A673 (cell line): ENCODE results near the gene PHACTR3. TPM values are rescaled to one million over a fixed set of nuclear protein-coding genes. Genes with fewer than 3 reads are reported as not detected.

Experiments used
- BruUV-seq: library from RNA; stranded (reverse); fragments of 400-500 nt; replicated peaks from 2 replicates; lab custom pipeline; 2021; lab: Mats Ljungman, UMichigan
- CTCF ChIA-PET: fragments of 300-600 bp; sonication (Branson Sonifier 250); formaldehyde crosslinking; loops from one replicate; lab custom pipeline; 2022; ENCODE audit warnings: antibody characterized with exemption; lab: Charles Lee
- POLR2A ChIA-PET: fragments of 300-600 bp; sonication (Branson Sonifier 250); formaldehyde crosslinking; loops from one replicate; lab custom pipeline; 2022; ENCODE audit warnings: antibody characterized with exemption; ENCODE audit not compliant: low non-redundant PET; lab: Charles Lee
- DNase-seq: peaks from one replicate; pipeline ENCODE4 v3.0.0-alpha.2; 2015; ENCODE audit warnings: low spot score
- H3K27ac ChIP-seq: fragments of 200-600 bp; sonication (generic); 2 replicates; pipeline ENCODE4 v1.5.1; 2016; ENCODE audit warnings: mixed run types, low read depth, mild to moderate bottlenecking, mixed read lengths, antibody characterized with exemption, low read length; ENCODE audit not compliant: poor library complexity, severe bottlenecking
- H3K27me3 ChIP-seq: fragments of 200-600 bp; sonication (generic); replicated peaks from 2 replicates; pipeline ENCODE4 v1.6.1; 2017; ENCODE audit warnings: mixed run types, low read depth, mild to moderate bottlenecking, mixed read lengths, antibody characterized with exemption, low read length; ENCODE audit not compliant: insufficient read depth, poor library complexity
- H3K36me3 ChIP-seq: fragments of 200-600 bp; sonication (generic); 2 replicates; pipeline ENCODE4 v1.6.1; 2016; ENCODE audit warnings: mixed run types, mild to moderate bottlenecking, mixed read lengths, antibody characterized with exemption, low read length; ENCODE audit not compliant: insufficient read depth, poor library complexity, severe bottlenecking
- H3K4me1 ChIP-seq: fragments of 200-600 bp; sonication (generic); 2 replicates; pipeline ENCODE4 v1.6.1; 2017; ENCODE audit warnings: mixed run types, mild to moderate bottlenecking, mixed read lengths, antibody characterized with exemption, low read length; ENCODE audit not compliant: insufficient read depth, poor library complexity, severe bottlenecking
- H3K4me3 ChIP-seq: fragments of 200-600 bp; sonication (generic); 2 replicates; pipeline ENCODE4 v1.5.1; 2016; ENCODE audit warnings: low read depth, mixed run types, mild to moderate bottlenecking, mixed read lengths, low read length; ENCODE audit not compliant: poor library complexity, severe bottlenecking
- H3K9me3 ChIP-seq: fragments of 200-600 bp; sonication (generic); 2 replicates; pipeline ENCODE4 v1.6.1; 2016; ENCODE audit warnings: mixed run types, low read depth, mild to moderate bottlenecking, mixed read lengths, antibody characterized with exemption, low read length; ENCODE audit not compliant: poor library complexity, severe bottlenecking
- EZH2 ChIP-seq: fragments of 200-600 bp; sonication (generic); IDR thresholded peaks from 2 replicates; pipeline ENCODE4 v1.6.1; 2017; ENCODE audit warnings: borderline replicate concordance, low read depth, mild to moderate bottlenecking, mixed read lengths, antibody characterized with exemption, low read length; ENCODE audit not compliant: poor library complexity, severe bottlenecking
- intact Hi-C: fragments of 100-400 bp; cut with micrococcal nuclease; formaldehyde crosslinking; loops from one replicate; pipeline ENCODE4 v1.10.0; 2022; ENCODE audit not compliant: unreplicated experiment
- total RNA-seq: library from RNA; stranded (reverse); gene quantifications from 2 replicates; pipeline ENCODE4 v1.2.3, GENCODE V29; 2021
- TF ChIP-seq, protein P1 (sequence below): fragments of 300-800, 200-600 bp; sonication (generic); conservative IDR thresholded peaks from 2 replicates; pipeline ENCODE4 v1.5.1; 2017; ENCODE audit warnings: low read depth, mild to moderate bottlenecking, antibody characterized with exemption, low read length, moderate library complexity, mixed read lengths

The PHACTR3 gene
- total RNA-seq, 1 experiment from 2014 or later = 0.17 TPM

DNA sequence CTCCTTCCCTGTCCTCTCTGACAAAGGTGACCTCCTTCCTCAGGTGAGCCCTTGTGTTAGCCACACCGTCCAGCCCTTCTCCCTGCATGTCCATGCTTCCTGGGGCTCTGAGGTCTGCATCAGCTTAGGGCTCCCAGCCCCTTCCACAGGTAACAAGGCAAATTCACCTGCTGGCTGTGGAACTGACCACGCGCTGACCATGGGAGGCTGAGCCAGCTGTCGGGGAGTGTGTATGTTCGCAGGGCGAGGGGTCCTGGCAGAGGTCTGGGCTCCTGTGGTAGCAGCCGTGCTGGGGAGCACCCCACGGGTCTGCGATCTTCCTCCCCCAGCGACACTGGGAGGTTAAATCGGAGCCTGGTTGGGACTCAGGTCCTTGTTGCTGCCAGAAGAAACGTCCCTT lies 136.7 kb downstream of the PHACTR3 start:
- no peaks in the 10 kb centered on the region for H3K9me3 ChIP-seq
- peaks cover 8% of the 10 kb centered on the region for H3K27me3 ChIP-seq
- DNase-seq = no peak
- no peak for TF ChIP-seq EZH2
- TF ChIP-seq, protein P1, sequence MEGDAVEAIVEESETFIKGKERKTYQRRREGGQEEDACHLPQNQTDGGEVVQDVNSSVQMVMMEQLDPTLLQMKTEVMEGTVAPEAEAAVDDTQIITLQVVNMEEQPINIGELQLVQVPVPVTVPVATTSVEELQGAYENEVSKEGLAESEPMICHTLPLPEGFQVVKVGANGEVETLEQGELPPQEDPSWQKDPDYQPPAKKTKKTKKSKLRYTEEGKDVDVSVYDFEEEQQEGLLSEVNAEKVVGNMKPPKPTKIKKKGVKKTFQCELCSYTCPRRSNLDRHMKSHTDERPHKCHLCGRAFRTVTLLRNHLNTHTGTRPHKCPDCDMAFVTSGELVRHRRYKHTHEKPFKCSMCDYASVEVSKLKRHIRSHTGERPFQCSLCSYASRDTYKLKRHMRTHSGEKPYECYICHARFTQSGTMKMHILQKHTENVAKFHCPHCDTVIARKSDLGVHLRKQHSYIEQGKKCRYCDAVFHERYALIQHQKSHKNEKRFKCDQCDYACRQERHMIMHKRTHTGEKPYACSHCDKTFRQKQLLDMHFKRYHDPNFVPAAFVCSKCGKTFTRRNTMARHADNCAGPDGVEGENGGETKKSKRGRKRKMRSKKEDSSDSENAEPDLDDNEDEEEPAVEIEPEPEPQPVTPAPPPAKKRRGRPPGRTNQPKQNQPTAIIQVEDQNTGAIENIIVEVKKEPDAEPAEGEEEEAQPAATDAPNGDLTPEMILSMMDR = no peak
- no peak overlapping the region for H3K4me3 ChIP-seq
- H3K4me1 ChIP-seq = no peaks in the 10 kb centered on the region
- no peaks in the 10 kb centered on the region for H3K36me3 ChIP-seq
- POLR2A ChIA-PET = no interaction called here
- intact Hi-C loops = no loop called here
- H3K27ac ChIP-seq = no peak overlapping the region
- BruUV-seq = no TSS peak
- CTCF ChIA-PET = no interaction called here

DNA sequence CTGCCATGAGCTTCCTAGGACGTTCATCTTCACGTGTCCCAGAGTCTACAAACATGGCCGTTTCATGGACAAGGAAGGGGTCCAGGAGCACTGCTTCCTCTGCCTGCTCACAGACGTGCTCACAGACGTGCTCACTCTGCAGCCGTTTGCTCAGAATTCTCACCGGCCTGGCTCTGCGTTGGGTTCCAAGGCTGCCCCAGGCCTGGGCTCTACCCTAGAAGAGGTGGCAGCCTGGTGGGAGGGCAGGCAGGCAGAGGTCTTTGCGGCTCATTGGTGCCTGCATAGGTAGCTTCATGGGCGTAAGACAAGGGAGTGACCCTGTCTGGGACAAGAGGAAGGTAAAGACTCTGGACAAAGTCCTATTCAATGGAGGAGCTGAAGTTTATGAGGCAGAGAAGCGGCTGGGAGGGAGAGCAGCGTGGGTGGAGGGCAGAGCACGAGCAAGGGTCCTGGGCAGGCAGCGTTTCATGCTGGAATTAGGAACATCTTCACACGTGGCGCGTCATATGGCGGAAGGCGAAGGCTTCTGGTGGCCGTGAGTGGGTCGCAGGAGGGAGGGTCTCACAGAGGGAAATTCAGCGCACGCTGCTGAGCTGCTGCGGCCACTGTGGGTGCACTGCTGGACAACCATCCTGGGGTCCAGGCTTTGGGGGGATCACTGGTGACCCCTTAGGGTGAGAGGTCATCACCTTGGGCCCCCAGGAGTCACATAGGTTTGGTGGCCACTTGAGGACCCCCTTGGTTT lies 138.2 kb downstream of the PHACTR3 start:
- no peak for DNase-seq
- CTCF ChIA-PET = no interaction called here

GRCh38 chr20:59743308-59743707 lies 139.0 kb downstream of the PHACTR3 start:
- H3K36me3 ChIP-seq = no peaks in the 10 kb centered on the region

More for the DNA sequence above, 138.2 kb downstream of the PHACTR3 start:
- intact Hi-C loops = no loop called here
- H3K27me3 ChIP-seq = peaks cover 8% of the 10 kb centered on the region
- no TSS peak for BruUV-seq
- H3K4me1 ChIP-seq = no peaks in the 10 kb centered on the region
- H3K9me3 ChIP-seq = no peaks in the 10 kb centered on the region
- TF ChIP-seq EZH2 = no peak
- TF ChIP-seq, protein P1 = no peak
- H3K36me3 ChIP-seq = no peaks in the 10 kb centered on the region
- POLR2A ChIA-PET = no interaction called here
- no peak overlapping the region for H3K27ac ChIP-seq
- no peak overlapping the region for H3K4me3 ChIP-seq

More at GRCh38 chr20:59743308-59743707, 139.0 kb downstream of the PHACTR3 start:
- ChIA-PET CTCF (no interaction called here), POLR2A (no interaction called here)
- Histone ChIP-seq H3K4me3 (no peak overlapping the region), H3K27ac (no peak overlapping the region), H3K27me3 (peaks cover 7% of the 10 kb centered on the region), H3K9me3 (no peaks in the 10 kb centered on the region), H3K4me1 (no peaks in the 10 kb centered on the region)
- no peak for DNase-seq
- BruUV-seq = no TSS peak
- TF ChIP-seq, protein P1 = no peak
- TF ChIP-seq EZH2 = no peak
- intact Hi-C loops = no loop called here
